H1 (cell line): ENCODE measurements around the gene KSR2. TPM values are rescaled to one million over a fixed set of nuclear protein-coding genes. Genes with fewer than 3 reads are reported as not detected.

ENCODE experiments used
- ASH2L ChIP-seq: fragments of 200-600, 300-600 bp; sonication (generic); IDR thresholded peaks from one replicate; pipeline ENCODE4 v1.7.1; 2017; ENCODE audit warnings: low read length
- BRCA1 ChIP-seq: IDR thresholded peaks from 2 replicates; pipeline ENCODE4 v1.6.1; 2012; ENCODE audit warnings: low read depth, low read length, improper control_type of control experiment
- CREB1 ChIP-seq: IDR thresholded peaks from 2 replicates; pipeline ENCODE4 v1.6.1; 2012; ENCODE audit warnings: inconsistent platforms
- GABPA ChIP-seq: IDR thresholded peaks from 2 replicates; pipeline ENCODE4 v1.6.1; 2011; ENCODE audit warnings: mild to moderate bottlenecking, low read length, moderate library complexity, borderline replicate concordance; ENCODE audit not compliant: insufficient read depth
- JUN ChIP-seq: IDR thresholded peaks from 2 replicates; pipeline ENCODE4 v1.6.1; 2011; ENCODE audit warnings: low read depth, mild to moderate bottlenecking, improper control_type of control experiment, low read length
- JUND ChIP-seq: IDR thresholded peaks from 2 replicates; pipeline ENCODE4 v1.6.1; 2011; ENCODE audit warnings: mild to moderate bottlenecking, improper control_type of control experiment, low read length
- POU5F1 ChIP-seq: IDR thresholded peaks from 2 replicates; pipeline ENCODE4 v1.6.1; 2011; ENCODE audit warnings: low read depth, mild to moderate bottlenecking, low read length, moderate library complexity
- RFX5 ChIP-seq: IDR thresholded peaks from 2 replicates; pipeline ENCODE4 v1.6.1; 2011; ENCODE audit warnings: low read depth, low read length, improper control_type of control experiment, borderline replicate concordance
- TCF12 ChIP-seq: IDR thresholded peaks from 2 replicates; pipeline ENCODE4 v1.6.1; 2011; ENCODE audit warnings: low read depth, mild to moderate bottlenecking, low read length
- polyA plus RNA-seq, 7 experiments: library from polyadenylated mRNA; depleted of rRNA in 3 of 7; stranded (reverse) in 5 of 7; unstranded in 2 of 7; fragments of >200 nt in 5 of 7; fragments of 200-250 nt in 2 of 7; gene quantifications; 1 replicate in 5 of 7; 2 replicates in 1 of 7; 4 replicates in 1 of 7; pipeline versions ENCODE4 v1.2.1 to v1.2.3, GENCODE V29; 2011 to 2013; ENCODE audit warnings: missing spikeins in 2 of 7, mixed read lengths in 2 of 7
- total RNA-seq: library from RNA; stranded (reverse); fragmentation: NEBNext Ultra II Directional; extraction: Animal tissue kit (Norgen Biotek cat#: 25700); gene quantifications from 2 replicates; pipeline ENCODE4 v1.2.1, GENCODE V29; 2021
- TF ChIP-seq, protein P1 (sequence below): fragments of 300-600 bp; sonication (generic); IDR thresholded peaks from 2 replicates; pipeline ENCODE4 v1.7.1; 2012; ENCODE audit warnings: low read length, moderate library complexity, mild to moderate bottlenecking, inconsistent platforms; ENCODE audit not compliant: insufficient replicate concordance
- TF ChIP-seq, protein P2 (sequence below): IDR thresholded peaks from 2 replicates; pipeline ENCODE4 v1.6.1; 2012; ENCODE audit warnings: inconsistent platforms

Gene KSR2
- total and polyA plus RNA-seq, 2 of the 8 experiments (the other 6 are each of a cell fraction or from before 2014, with no cell fraction given): 0.74 to 2.2 TPM

DNA sequence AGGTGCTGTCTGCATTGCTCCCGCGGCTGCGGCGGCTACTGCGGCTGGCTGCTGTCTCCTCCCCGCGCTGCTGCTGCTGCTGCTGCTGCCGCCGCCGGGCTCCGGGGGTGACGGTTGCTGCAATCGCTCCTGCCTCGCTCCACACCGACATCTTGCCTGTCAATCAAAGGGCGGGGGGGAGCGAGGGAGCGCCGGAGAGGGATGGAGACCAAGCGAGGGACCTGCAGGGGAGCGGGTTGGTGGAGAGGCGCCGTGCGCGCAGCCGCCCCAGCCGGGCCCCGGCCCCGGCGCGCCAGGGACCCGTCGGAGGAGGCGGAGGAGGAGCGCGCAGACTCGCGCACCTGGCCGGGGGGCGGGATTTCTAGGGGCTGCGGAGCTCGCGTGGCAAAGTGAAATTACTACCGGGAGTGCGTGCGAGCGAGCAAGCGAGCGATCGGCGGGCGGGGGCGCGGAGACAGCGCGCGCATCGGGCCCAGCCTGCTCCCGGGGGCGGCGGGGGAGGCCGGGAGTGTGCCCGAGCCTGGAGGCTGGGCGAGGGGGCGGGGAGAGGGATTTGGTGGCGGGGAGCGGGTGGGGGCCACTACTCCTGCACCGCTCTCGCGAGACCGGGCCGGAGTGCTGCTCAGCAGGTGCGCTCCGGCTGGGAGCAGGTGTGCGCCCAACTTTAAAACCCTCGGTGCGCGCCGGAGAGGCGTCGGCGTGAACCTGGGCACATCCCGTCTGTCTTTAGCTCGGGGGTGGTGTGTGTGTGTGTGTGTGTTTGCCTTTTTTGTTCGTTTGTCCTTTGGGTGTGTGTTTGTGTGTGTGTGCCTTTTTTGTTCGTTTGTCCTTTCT is at the start of gene KSR2 (continued):
- TF ChIP-seq, protein P1, sequence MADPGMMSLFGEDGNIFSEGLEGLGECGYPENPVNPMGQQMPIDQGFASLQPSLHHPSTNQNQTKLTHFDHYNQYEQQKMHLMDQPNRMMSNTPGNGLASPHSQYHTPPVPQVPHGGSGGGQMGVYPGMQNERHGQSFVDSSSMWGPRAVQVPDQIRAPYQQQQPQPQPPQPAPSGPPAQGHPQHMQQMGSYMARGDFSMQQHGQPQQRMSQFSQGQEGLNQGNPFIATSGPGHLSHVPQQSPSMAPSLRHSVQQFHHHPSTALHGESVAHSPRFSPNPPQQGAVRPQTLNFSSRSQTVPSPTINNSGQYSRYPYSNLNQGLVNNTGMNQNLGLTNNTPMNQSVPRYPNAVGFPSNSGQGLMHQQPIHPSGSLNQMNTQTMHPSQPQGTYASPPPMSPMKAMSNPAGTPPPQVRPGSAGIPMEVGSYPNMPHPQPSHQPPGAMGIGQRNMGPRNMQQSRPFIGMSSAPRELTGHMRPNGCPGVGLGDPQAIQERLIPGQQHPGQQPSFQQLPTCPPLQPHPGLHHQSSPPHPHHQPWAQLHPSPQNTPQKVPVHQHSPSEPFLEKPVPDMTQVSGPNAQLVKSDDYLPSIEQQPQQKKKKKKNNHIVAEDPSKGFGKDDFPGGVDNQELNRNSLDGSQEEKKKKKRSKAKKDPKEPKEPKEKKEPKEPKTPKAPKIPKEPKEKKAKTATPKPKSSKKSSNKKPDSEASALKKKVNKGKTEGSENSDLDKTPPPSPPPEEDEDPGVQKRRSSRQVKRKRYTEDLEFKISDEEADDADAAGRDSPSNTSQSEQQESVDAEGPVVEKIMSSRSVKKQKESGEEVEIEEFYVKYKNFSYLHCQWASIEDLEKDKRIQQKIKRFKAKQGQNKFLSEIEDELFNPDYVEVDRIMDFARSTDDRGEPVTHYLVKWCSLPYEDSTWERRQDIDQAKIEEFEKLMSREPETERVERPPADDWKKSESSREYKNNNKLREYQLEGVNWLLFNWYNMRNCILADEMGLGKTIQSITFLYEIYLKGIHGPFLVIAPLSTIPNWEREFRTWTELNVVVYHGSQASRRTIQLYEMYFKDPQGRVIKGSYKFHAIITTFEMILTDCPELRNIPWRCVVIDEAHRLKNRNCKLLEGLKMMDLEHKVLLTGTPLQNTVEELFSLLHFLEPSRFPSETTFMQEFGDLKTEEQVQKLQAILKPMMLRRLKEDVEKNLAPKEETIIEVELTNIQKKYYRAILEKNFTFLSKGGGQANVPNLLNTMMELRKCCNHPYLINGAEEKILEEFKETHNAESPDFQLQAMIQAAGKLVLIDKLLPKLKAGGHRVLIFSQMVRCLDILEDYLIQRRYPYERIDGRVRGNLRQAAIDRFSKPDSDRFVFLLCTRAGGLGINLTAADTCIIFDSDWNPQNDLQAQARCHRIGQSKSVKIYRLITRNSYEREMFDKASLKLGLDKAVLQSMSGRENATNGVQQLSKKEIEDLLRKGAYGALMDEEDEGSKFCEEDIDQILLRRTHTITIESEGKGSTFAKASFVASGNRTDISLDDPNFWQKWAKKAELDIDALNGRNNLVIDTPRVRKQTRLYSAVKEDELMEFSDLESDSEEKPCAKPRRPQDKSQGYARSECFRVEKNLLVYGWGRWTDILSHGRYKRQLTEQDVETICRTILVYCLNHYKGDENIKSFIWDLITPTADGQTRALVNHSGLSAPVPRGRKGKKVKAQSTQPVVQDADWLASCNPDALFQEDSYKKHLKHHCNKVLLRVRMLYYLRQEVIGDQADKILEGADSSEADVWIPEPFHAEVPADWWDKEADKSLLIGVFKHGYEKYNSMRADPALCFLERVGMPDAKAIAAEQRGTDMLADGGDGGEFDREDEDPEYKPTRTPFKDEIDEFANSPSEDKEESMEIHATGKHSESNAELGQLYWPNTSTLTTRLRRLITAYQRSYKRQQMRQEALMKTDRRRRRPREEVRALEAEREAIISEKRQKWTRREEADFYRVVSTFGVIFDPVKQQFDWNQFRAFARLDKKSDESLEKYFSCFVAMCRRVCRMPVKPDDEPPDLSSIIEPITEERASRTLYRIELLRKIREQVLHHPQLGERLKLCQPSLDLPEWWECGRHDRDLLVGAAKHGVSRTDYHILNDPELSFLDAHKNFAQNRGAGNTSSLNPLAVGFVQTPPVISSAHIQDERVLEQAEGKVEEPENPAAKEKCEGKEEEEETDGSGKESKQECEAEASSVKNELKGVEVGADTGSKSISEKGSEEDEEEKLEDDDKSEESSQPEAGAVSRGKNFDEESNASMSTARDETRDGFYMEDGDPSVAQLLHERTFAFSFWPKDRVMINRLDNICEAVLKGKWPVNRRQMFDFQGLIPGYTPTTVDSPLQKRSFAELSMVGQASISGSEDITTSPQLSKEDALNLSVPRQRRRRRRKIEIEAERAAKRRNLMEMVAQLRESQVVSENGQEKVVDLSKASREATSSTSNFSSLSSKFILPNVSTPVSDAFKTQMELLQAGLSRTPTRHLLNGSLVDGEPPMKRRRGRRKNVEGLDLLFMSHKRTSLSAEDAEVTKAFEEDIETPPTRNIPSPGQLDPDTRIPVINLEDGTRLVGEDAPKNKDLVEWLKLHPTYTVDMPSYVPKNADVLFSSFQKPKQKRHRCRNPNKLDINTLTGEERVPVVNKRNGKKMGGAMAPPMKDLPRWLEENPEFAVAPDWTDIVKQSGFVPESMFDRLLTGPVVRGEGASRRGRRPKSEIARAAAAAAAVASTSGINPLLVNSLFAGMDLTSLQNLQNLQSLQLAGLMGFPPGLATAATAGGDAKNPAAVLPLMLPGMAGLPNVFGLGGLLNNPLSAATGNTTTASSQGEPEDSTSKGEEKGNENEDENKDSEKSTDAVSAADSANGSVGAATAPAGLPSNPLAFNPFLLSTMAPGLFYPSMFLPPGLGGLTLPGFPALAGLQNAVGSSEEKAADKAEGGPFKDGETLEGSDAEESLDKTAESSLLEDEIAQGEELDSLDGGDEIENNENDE: no peak
- TF ChIP-seq BRCA1 (peak; percentile 85), CREB1 (no peak), POU5F1 (no peak), RFX5 (no peak), TCF12 (peak; percentile 86), ASH2L (peak; percentile 93), JUN (no peak), GABPA (no peak), JUND (no peak)
- TF ChIP-seq, protein P2, sequence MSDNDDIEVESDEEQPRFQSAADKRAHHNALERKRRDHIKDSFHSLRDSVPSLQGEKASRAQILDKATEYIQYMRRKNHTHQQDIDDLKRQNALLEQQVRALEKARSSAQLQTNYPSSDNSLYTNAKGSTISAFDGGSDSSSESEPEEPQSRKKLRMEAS: peak; percentile 94
